GM23248 (cell line): ENCODE measurements around the gene ZNF429. TPM values are rescaled to one million over a fixed set of nuclear protein-coding genes. Genes with fewer than 3 reads are reported as not detected.

Experiments used
- DNase-seq: peaks from one replicate; pipeline ENCODE4 v3.0.0-alpha.2; 2015
- H2AFZ ChIP-seq: fragments of 200-600 bp; sonication (generic); 2 replicates; pipeline ENCODE4 v1.6.1; 2016; ENCODE audit warnings: antibody characterized with exemption
- H3F3A ChIP-seq: fragments of 200-600 bp; sonication (generic); 2 replicates; pipeline ENCODE4 v1.6.1; 2016; ENCODE audit warnings: mild to moderate bottlenecking, antibody characterized with exemption, mixed run types; ENCODE audit not compliant: insufficient read depth
- H3K27ac ChIP-seq: fragments of 200-600 bp; sonication (generic); 2 replicates; pipeline ENCODE4 v1.5.1; 2016; ENCODE audit warnings: mild to moderate bottlenecking
- H3K27me3 ChIP-seq: fragments of 200-600 bp; sonication (generic); replicated peaks from 2 replicates; pipeline ENCODE4 v1.6.1; 2016; ENCODE audit warnings: mild to moderate bottlenecking; ENCODE audit not compliant: insufficient read depth
- H3K36me3 ChIP-seq: fragments of 200-600 bp; sonication (generic); 2 replicates; pipeline ENCODE4 v1.6.1; 2016; ENCODE audit warnings: low read depth, mild to moderate bottlenecking
- H3K4me1 ChIP-seq: fragments of 200-600 bp; sonication (generic); 2 replicates; pipeline ENCODE4 v1.6.1; 2016; ENCODE audit warnings: mild to moderate bottlenecking; ENCODE audit not compliant: insufficient read depth
- H3K4me2 ChIP-seq: fragments of 200-600 bp; sonication (generic); one replicate; pipeline ENCODE4 v1.6.1; 2016; ENCODE audit warnings: mild to moderate bottlenecking; ENCODE audit not compliant: unreplicated experiment
- H3K4me3 ChIP-seq: fragments of 200-600 bp; sonication (generic); 2 replicates; pipeline ENCODE4 v1.5.1; 2016; ENCODE audit warnings: mild to moderate bottlenecking
- H3K79me2 ChIP-seq: fragments of 200-600 bp; sonication (generic); 2 replicates; pipeline ENCODE4 v1.6.1; 2016; ENCODE audit warnings: mild to moderate bottlenecking; ENCODE audit not compliant: insufficient read depth
- H3K9ac ChIP-seq: fragments of 200-600 bp; sonication (generic); 2 replicates; pipeline ENCODE4 v1.6.1; 2016; ENCODE audit warnings: mild to moderate bottlenecking
- H3K9me2 ChIP-seq: fragments of 200-600 bp; sonication (generic); 2 replicates; pipeline ENCODE4 v1.6.1; 2016; ENCODE audit warnings: mixed run types, mild to moderate bottlenecking, moderate library complexity; ENCODE audit not compliant: insufficient read depth
- H3K9me3 ChIP-seq: fragments of 200-600 bp; sonication (generic); one replicate; pipeline ENCODE4 v1.6.1; 2017; ENCODE audit warnings: low read depth
- H4K20me1 ChIP-seq: fragments of 200-600 bp; sonication (generic); 2 replicates; pipeline ENCODE4 v1.6.0; 2016; ENCODE audit not compliant: insufficient read depth
- EZH2 ChIP-seq: fragments of 200-600 bp; sonication (generic); IDR thresholded peaks from 2 replicates; pipeline ENCODE4 v1.6.1; 2018; ENCODE audit warnings: antibody characterized with exemption, mild to moderate bottlenecking; ENCODE audit not compliant: insufficient read depth, poor library complexity, severe bottlenecking
- EZH2phosphoT487 ChIP-seq: fragments of 200-600 bp; sonication (generic); IDR thresholded peaks from 2 replicates; pipeline ENCODE4 v1.6.1; 2018; ENCODE audit warnings: antibody characterized with exemption, moderate library complexity, mild to moderate bottlenecking, low read depth; ENCODE audit not compliant: insufficient read depth
- WGBS, 2 experiments: methylation state at CpG; one replicate each; pipeline ENCODE4 v1.1.6; 2015 to 2017; ENCODE audit warnings: low lambda C conversion rate in 2 of 2, low coverage in 1 of 2; ENCODE audit errors: missing lambda C conversion rate in 2 of 2; 5-methylcytosine and 5-hydroxymethylcytosine counted together
- in situ Hi-C: fragments of 300-500 bp; cut with MboI; formaldehyde crosslinking; loops from 2 replicates; pipeline ENCODE4 v1.15.0; 2020
- polyA plus RNA-seq: library from polyadenylated mRNA; unstranded; fragments of >200 nt; fragmentation: Nextera tagmentation; extraction: Ambion mirVana; gene quantifications from 2 replicates; pipeline ENCODE4 v1.2.1, GENCODE V29; 2016
- total RNA-seq: library from RNA; depleted of rRNA; stranded (reverse); fragments of >200 nt; shearing (Covaris generic); gene quantifications from 2 replicates; pipeline ENCODE4 v1.2.3, GENCODE V29; 2014

The ZNF429 gene
- total and polyA plus RNA-seq, 2 experiments from 2014 or later = 6.1 to 8.1 TPM

DNA sequence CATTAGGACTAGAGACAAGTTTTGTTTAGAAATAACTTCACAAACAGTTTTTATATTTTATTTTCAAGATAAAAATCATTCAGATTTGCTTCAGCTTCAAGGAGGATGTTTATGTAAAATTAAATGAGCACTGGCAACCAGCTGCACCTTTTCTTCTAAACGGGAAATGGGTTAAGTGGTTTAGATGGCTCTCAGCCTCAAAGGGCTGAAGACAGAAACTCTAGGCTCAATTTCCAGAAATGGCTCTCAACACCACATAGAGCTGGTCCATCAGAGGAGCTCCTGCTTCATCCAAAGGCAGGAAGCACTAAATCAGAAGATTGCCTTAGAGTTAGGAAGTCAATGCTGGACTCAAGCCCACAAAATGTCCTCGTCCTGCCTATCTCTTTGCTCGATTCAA is 74.7 kb downstream of the ZNF429 start:
- 28 to 29% methylated on average over 3 of the region's 3 CpGs for WGBS, 2 experiments
- DNase-seq = no peak
- in situ Hi-C loops = no loop called here
- Histone ChIP-seq H3K4me1 (no peaks in the 10 kb centered on the region), H3K4me2 (no peak overlapping the region), H3K4me3 (no peak overlapping the region), H3K9ac (no peak overlapping the region), H3K27ac (no peak overlapping the region), H3K9me3 (no peaks in the 10 kb centered on the region), H3K27me3 (no peaks in the 10 kb centered on the region), H3K36me3 (no peaks in the 10 kb centered on the region), H3F3A (no peaks in the 10 kb centered on the region), H2AFZ (no peak overlapping the region), H3K79me2 (no peaks in the 10 kb centered on the region), H3K9me2 (no peaks in the 10 kb centered on the region), H4K20me1 (no peaks in the 10 kb centered on the region)
- TF ChIP-seq EZH2 (no peak), EZH2phosphoT487 (no peak)

DNA sequence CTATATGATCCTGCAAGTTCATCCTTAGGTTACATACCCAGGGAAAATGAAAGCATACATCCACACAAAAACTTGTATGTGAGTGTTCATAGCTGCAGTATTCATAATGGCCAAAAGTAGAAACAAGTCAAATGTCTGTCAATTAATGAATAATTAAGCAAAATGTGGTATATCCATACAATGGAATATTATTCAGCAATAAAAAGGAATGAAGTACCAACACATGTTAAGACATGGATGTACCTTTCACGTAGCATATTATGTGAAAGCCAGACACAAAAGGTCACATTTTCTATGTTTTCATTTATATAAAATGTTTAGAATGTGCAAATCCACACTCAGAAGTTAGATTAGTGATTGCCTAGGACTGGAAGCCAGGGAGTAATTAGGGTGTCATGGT is 75.4 kb downstream of the ZNF429 start:
- in situ Hi-C loops = no loop called here

DNA sequence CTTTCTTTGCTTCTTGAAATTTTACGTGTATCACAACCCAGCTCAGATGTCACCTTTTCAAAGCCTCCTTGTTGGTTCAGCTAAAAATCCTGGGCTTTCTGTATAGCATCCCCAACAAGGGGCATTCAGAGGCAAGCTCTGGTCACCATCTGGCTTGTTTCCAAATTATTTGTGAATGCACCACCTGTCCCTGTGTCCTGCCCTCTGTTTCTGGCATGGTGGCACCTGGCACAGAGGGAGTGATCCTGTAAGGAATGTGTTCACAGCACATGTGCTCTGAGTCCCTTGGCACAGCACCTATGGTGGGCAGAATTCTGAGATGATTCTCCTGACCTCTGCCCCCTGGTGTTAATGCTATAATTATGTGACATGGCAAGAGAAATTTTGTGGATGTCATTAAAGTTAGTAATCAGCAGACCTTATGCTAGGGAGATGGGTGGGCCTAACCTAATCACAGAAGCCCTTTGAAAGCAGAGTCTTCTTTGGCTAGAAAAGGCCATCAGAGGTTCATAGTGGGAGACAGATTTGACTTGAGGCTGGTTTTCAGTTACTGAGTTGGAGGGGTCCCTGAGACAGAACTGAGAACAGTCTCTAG is 76.3 kb downstream of the ZNF429 start:
- no peak overlapping the region for H3K4me2 ChIP-seq
- H3K27me3 ChIP-seq = no peaks in the 10 kb centered on the region
- no peaks in the 10 kb centered on the region for H3K79me2 ChIP-seq
- H2AFZ ChIP-seq = no peak overlapping the region
- WGBS, 2 experiments = 79 to 81% methylated on average over 1 of the region's 1 CpG
- no peak overlapping the region for H3K4me3 ChIP-seq
- no peaks in the 10 kb centered on the region for H3K9me3 ChIP-seq
- in situ Hi-C loops = no loop called here
- DNase-seq = no peak
- H4K20me1 ChIP-seq = no peaks in the 10 kb centered on the region
- no peak overlapping the region for H3K27ac ChIP-seq
- no peaks in the 10 kb centered on the region for H3K4me1 ChIP-seq
- no peaks in the 10 kb centered on the region for H3K9me2 ChIP-seq
- TF ChIP-seq EZH2 (no peak), EZH2phosphoT487 (no peak)
- no peaks in the 10 kb centered on the region for H3F3A ChIP-seq
- no peaks in the 10 kb centered on the region for H3K36me3 ChIP-seq
- H3K9ac ChIP-seq = no peak overlapping the region

More for the DNA sequence above, 75.4 kb downstream of the ZNF429 start:
- H2AFZ ChIP-seq = no peak overlapping the region
- no peak overlapping the region for H3K4me3 ChIP-seq
- no peaks in the 10 kb centered on the region for H3K27me3 ChIP-seq
- no peak overlapping the region for H3K9ac ChIP-seq
- TF ChIP-seq EZH2 (no peak), EZH2phosphoT487 (no peak)
- no peaks in the 10 kb centered on the region for H4K20me1 ChIP-seq
- no peaks in the 10 kb centered on the region for H3K9me2 ChIP-seq
- H3K9me3 ChIP-seq = no peaks in the 10 kb centered on the region
- H3K4me2 ChIP-seq = no peak overlapping the region
- WGBS, 2 experiments = 28 to 40% methylated on average over 1 of the region's 1 CpG
- no peaks in the 10 kb centered on the region for H3K4me1 ChIP-seq
- H3K36me3 ChIP-seq = no peaks in the 10 kb centered on the region
- no peaks in the 10 kb centered on the region for H3F3A ChIP-seq
- H3K27ac ChIP-seq = no peak overlapping the region
- no peak for DNase-seq
- no peaks in the 10 kb centered on the region for H3K79me2 ChIP-seq

DNA sequence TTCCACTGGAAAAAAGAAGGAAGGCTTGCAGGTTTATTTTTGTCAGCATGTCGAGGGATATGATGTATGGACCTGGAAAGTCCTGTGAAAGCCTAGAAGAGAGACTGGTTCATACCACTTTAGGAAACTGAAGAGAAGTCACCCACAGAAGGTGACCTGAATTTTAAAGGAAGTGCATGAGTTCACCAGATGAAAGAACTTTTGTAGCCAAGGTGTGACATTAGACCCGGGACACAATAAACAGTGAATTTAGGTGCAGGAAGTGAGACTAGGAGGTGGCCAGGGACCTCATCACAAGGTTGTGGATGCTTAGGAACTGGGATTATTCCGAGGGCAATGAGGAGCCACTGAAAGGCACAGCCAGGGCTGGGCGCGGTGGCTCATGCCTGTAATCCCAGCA is 79.1 kb downstream of the ZNF429 start:
- Histone ChIP-seq H2AFZ (no peak overlapping the region), H3K79me2 (no peaks in the 10 kb centered on the region)
- 57 to 60% methylated on average over 5 of the region's 5 CpGs for WGBS, 2 experiments

More for the DNA sequence above, 79.1 kb downstream of the ZNF429 start:
- Histone ChIP-seq H3K9me3 (no peaks in the 10 kb centered on the region), H3K27ac (no peak overlapping the region), H3K4me3 (no peak overlapping the region), H3K4me2 (no peak overlapping the region), H4K20me1 (no peaks in the 10 kb centered on the region), H3K4me1 (no peaks in the 10 kb centered on the region), H3K9ac (no peak overlapping the region), H3K36me3 (no peaks in the 10 kb centered on the region), H3F3A (no peaks in the 10 kb centered on the region), H3K27me3 (no peaks in the 10 kb centered on the region), H3K9me2 (no peaks in the 10 kb centered on the region)
- in situ Hi-C loops = no loop called here
- no peak for TF ChIP-seq EZH2phosphoT487
- TF ChIP-seq EZH2 = no peak
- DNase-seq = no peak
